Smooth muscle cell (in vitro differentiated cells): Measurements from ENCODE around the gene MYOZ3. TPM values are rescaled to one million over a fixed set of nuclear protein-coding genes. Genes with fewer than 3 reads are reported as not detected.

Source experiments
- DNase-seq: peaks from one replicate; lab custom pipeline; 2025; ENCODE audit not compliant: unreplicated experiment; lab: John Stamatoyannopoulos, UW
- H2AFZ ChIP-seq: fragments of 200-600 bp; sonication (generic); 2 replicates; pipeline ENCODE4 v1.6.0; 2016; ENCODE audit warnings: antibody characterized with exemption, low read depth, mild to moderate bottlenecking
- H3F3A ChIP-seq: fragments of 200-600 bp; sonication (generic); 2 replicates; pipeline ENCODE4 v1.6.0; 2017; ENCODE audit warnings: antibody characterized with exemption, low read depth
- H3K27ac ChIP-seq: fragments of 200-600 bp; sonication (generic); 2 replicates; pipeline ENCODE4 v1.5.1; 2016; ENCODE audit warnings: low read depth, mild to moderate bottlenecking
- H3K27me3 ChIP-seq: fragments of 200-600 bp; sonication (generic); 2 replicates; pipeline ENCODE4 v1.6.1; 2016; ENCODE audit warnings: low read depth, mild to moderate bottlenecking
- H3K36me3 ChIP-seq: fragments of 200-600 bp; sonication (generic); 2 replicates; pipeline ENCODE4 v1.5.1; 2016; ENCODE audit warnings: low read depth
- H3K4me1 ChIP-seq: fragments of 200-600 bp; sonication (generic); 2 replicates; pipeline ENCODE4 v1.5.1; 2016; ENCODE audit warnings: low read depth
- H3K4me2 ChIP-seq: fragments of 200-600 bp; sonication (generic); 2 replicates; pipeline ENCODE4 v1.6.0; 2016; ENCODE audit warnings: mild to moderate bottlenecking
- H3K4me3 ChIP-seq: fragments of 200-600 bp; sonication (generic); 2 replicates; pipeline ENCODE4 v1.5.1; 2016; ENCODE audit warnings: mild to moderate bottlenecking
- H3K79me2 ChIP-seq: fragments of 200-600 bp; sonication (generic); 2 replicates; pipeline ENCODE4 v1.6.0; 2016; ENCODE audit warnings: low read depth, mild to moderate bottlenecking
- H3K9ac ChIP-seq: fragments of 200-600 bp; sonication (generic); 2 replicates; pipeline ENCODE4 v1.6.0; 2016; ENCODE audit warnings: low read depth
- H3K9me3 ChIP-seq: fragments of 200-600 bp; sonication (generic); replicated peaks from 2 replicates; pipeline ENCODE4 v1.5.1; 2016; ENCODE audit warnings: low read depth
- H4K20me1 ChIP-seq: fragments of 200-600 bp; sonication (generic); 2 replicates; pipeline ENCODE4 v1.6.0; 2016; ENCODE audit warnings: low read depth
- CTCF ChIP-seq: fragments of 200-600 bp; sonication (generic); IDR thresholded peaks from 2 replicates; pipeline ENCODE4 v1.5.1; 2017; ENCODE audit warnings: borderline replicate concordance, mild to moderate bottlenecking, antibody characterized with exemption; ENCODE audit not compliant: insufficient read depth, poor library complexity, severe bottlenecking
- WGBS: methylation state at CpG from one replicate; pipeline ENCODE4 v1.1.7; 2016; ENCODE audit warnings: low lambda C conversion rate; 5-methylcytosine and 5-hydroxymethylcytosine counted together
- polyA plus RNA-seq: library from polyadenylated mRNA; unstranded; fragments of >200 nt; fragmentation: Nextera tagmentation; extraction: Ambion mirVana; gene quantifications from 2 replicates; pipeline ENCODE4 v1.2.1, GENCODE V29; 2016
- total RNA-seq: library from RNA; depleted of rRNA; stranded (reverse); fragments of >200 nt; gene quantifications from 2 replicates; pipeline ENCODE4 v1.2.3, GENCODE V29; 2014

Gene MYOZ3
- total and polyA plus RNA-seq, 2 experiments from 2014 or later: 6.4 to 7.9 TPM

GRCh38 chr5:150651924-150652671, 9.0 kb upstream of the MYOZ3 start:
- Histone ChIP-seq H3K4me1 (peaks cover 30% of the 10 kb centered on the region), H3F3A (peaks cover 31% of the 10 kb centered on the region), H3K27me3 (no peaks in the 10 kb centered on the region), H3K36me3 (no peaks in the 10 kb centered on the region), H3K27ac (peak overlapping the region; percentile 59), H3K4me2 (no peak overlapping the region), H3K9ac (no peak overlapping the region), H3K79me2 (peaks cover 62% of the 10 kb centered on the region), H2AFZ (no peak overlapping the region), H3K9me3 (no peaks in the 10 kb centered on the region), H3K4me3 (no peak overlapping the region), H4K20me1 (peaks cover 92% of the 10 kb centered on the region)
- no peak for TF ChIP-seq CTCF
- DNase-seq: no peak
- 88% methylated on average over 13 of the region's 13 CpGs for WGBS

GRCh38 chr5:150653145-150653761, 7.8 kb upstream of the MYOZ3 start:
- WGBS: 84% methylated on average over 5 of the region's 5 CpGs
- H3K4me2 ChIP-seq: no peak overlapping the region
- peaks cover 31% of the 10 kb centered on the region for H3F3A ChIP-seq
- H3K4me1 ChIP-seq: peaks cover 24% of the 10 kb centered on the region
- no peak for DNase-seq
- H3K27ac ChIP-seq: peak overlapping the region; percentile 59
- H3K36me3 ChIP-seq: no peaks in the 10 kb centered on the region
- peaks cover 53% of the 10 kb centered on the region for H3K79me2 ChIP-seq
- no peaks in the 10 kb centered on the region for H3K9me3 ChIP-seq
- H2AFZ ChIP-seq: no peak overlapping the region
- no peak overlapping the region for H3K4me3 ChIP-seq
- no peak for TF ChIP-seq CTCF
- H3K27me3 ChIP-seq: no peaks in the 10 kb centered on the region
- H4K20me1 ChIP-seq: peaks cover 80% of the 10 kb centered on the region
- no peak overlapping the region for H3K9ac ChIP-seq

- 88% methylated on average over 2 of the region's 2 CpGs for WGBS
- Histone ChIP-seq H3K9me3 (no peaks in the 10 kb centered on the region), H3K27ac (peak overlapping the region; percentile 59), H3F3A (peaks cover 31% of the 10 kb centered on the region), H3K4me2 (no peak overlapping the region), H3K4me3 (no peak overlapping the region), H3K27me3 (no peaks in the 10 kb centered on the region), H4K20me1 (peaks cover 73% of the 10 kb centered on the region), H3K4me1 (peaks cover 24% of the 10 kb centered on the region), H3K9ac (no peak overlapping the region), H3K36me3 (no peaks in the 10 kb centered on the region), H2AFZ (no peak overlapping the region), H3K79me2 (peaks cover 50% of the 10 kb centered on the region)
- no peak for TF ChIP-seq CTCF
- DNase-seq: no peak
These were observed 7.1 kb upstream of the MYOZ3 start for GRCh38 chr5:150653762-150654556.
